GM12878 (cell line): Measurements from ENCODE around the gene DNAH9. TPM values are rescaled to one million over a fixed set of nuclear protein-coding genes. Genes with fewer than 3 reads are reported as not detected.

Source experiments
- ATAC-seq: fragments of 200-7000 bp; cut with Tn5 transposase; 3 replicates; pipeline ENCODE4 v1.9.1; 2020; ENCODE audit warnings: mild to moderate bottlenecking, moderate library complexity
- BruUV-seq: library from RNA; stranded (reverse); fragments of 400-500 nt; replicated peaks from 2 replicates; lab custom pipeline; 2021; lab: Mats Ljungman, UMichigan
- CTCF ChIA-PET: fragments of 300-600 bp; sonication (Branson Sonifier 250); formaldehyde crosslinking; extraction: SDS; loops from one replicate; lab custom pipeline; 2021; ENCODE audit warnings: inconsistent platforms; lab: Yijun Ruan, JAX
- POLR2A ChIA-PET: fragments of 350-600 bp; formaldehyde crosslinking; extraction: SDS; loops from one replicate; lab custom pipeline; 2021; ENCODE audit warnings: inconsistent platforms; lab: Charles Lee
- RAD21 ChIA-PET: fragments of 300-600 bp; sonication (Branson Sonifier 250); formaldehyde crosslinking; loops from one replicate; lab custom pipeline; 2023; ENCODE audit warnings: antibody characterized with exemption; ENCODE audit not compliant: unreplicated experiment; lab: Charles Lee
- SMC1A ChIA-PET: fragments of 300-600 bp; sonication (Branson Sonifier 250); formaldehyde crosslinking; loops from one replicate; lab custom pipeline; 2023; ENCODE audit not compliant: unreplicated experiment, uncharacterized antibody; lab: Charles Lee
- DNase-seq: peaks from one replicate; pipeline ENCODE4 v3.0.0-alpha.2; 2011; ENCODE audit warnings: low read depth, low spot score
- FAIRE-seq: peaks from 3 replicates; lab custom pipeline; 2011; peaks lifted over from hg19 to GRCh38; lab: Jason Lieb, UNC
- H2AFZ ChIP-seq: 2 replicates; pipeline ENCODE4 v1.6.0; 2011; ENCODE audit warnings: low read depth, low read length, control low read depth; ENCODE audit not compliant: control insufficient read depth
- H3K27ac ChIP-seq: 2 replicates; pipeline ENCODE4 v1.5.1; 2011; ENCODE audit warnings: control low read depth; ENCODE audit not compliant: control insufficient read depth, insufficient read depth
- H3K27me3 ChIP-seq, 2 experiments: replicated peaks in 1 of 2; 2 replicates each; pipeline versions ENCODE4 v1.6.0 to v1.6.1; 2011; ENCODE audit warnings: low read length in 1 of 2; ENCODE audit not compliant: control insufficient read depth in 2 of 2, insufficient read depth in 2 of 2
- H3K36me3 ChIP-seq, 2 experiments: 2 replicates each; pipeline ENCODE4 v1.5.1; 2011; ENCODE audit warnings: low read length in 1 of 2; ENCODE audit not compliant: control insufficient read depth in 2 of 2, insufficient read depth in 2 of 2
- H3K4me1 ChIP-seq: 2 replicates; pipeline ENCODE4 v1.6.1; 2011; ENCODE audit warnings: mild to moderate bottlenecking, low read length, moderate library complexity, mixed read lengths; ENCODE audit not compliant: control insufficient read depth, insufficient read depth
- H3K4me2 ChIP-seq: 2 replicates; pipeline ENCODE4 v1.6.0; 2011; ENCODE audit warnings: control low read depth; ENCODE audit not compliant: control insufficient read depth, insufficient read depth
- H3K4me3 ChIP-seq: fragments of 200-600 bp; sonication (generic); 2 replicates; pipeline ENCODE4 v1.5.1; 2016
- H3K79me2 ChIP-seq: 2 replicates; pipeline ENCODE4 v1.6.0; 2011; ENCODE audit warnings: low read length; ENCODE audit not compliant: control insufficient read depth, insufficient read depth
- H3K9ac ChIP-seq: 2 replicates; pipeline ENCODE4 v1.8.0; 2011; ENCODE audit warnings: low read length, control low read depth, mixed read lengths; ENCODE audit not compliant: control insufficient read depth, insufficient read depth
- H3K9me3 ChIP-seq: replicated peaks from 3 replicates; pipeline ENCODE4 v1.5.1; 2011; ENCODE audit warnings: mild to moderate bottlenecking, low read length; ENCODE audit not compliant: control insufficient read depth, insufficient read depth
- H4K20me1 ChIP-seq: 2 replicates; pipeline ENCODE4 v1.6.0; 2011; ENCODE audit not compliant: control insufficient read depth, insufficient read depth
- HDAC6 ChIP-seq: fragments of 200-600 bp; sonication (generic); IDR thresholded peaks from one replicate; pipeline ENCODE4 v1.8.0; 2017; ENCODE audit warnings: antibody characterized with exemption; ENCODE audit not compliant: unreplicated experiment
- IRF4 ChIP-seq: IDR thresholded peaks from 2 replicates; pipeline ENCODE4 v1.6.1; 2011; ENCODE audit warnings: low read depth, low read length
- LARP7 ChIP-seq: fragments of 450-650 bp; IDR thresholded peaks from 2 replicates; pipeline ENCODE4 v1.6.1; 2017; ENCODE audit warnings: mild to moderate bottlenecking
- MYB ChIP-seq: fragments of 150-350 bp; IDR thresholded peaks from 2 replicates; pipeline ENCODE4 v1.6.1; 2014; ENCODE audit warnings: mild to moderate bottlenecking, low read depth, low read length, borderline replicate concordance
- NFXL1 ChIP-seq: fragments of 450-650 bp; IDR thresholded peaks from 2 replicates; pipeline ENCODE4 v1.6.1; 2017; ENCODE audit warnings: antibody characterized with exemption, mild to moderate bottlenecking, borderline replicate concordance
- RUNX3 ChIP-seq: IDR thresholded peaks from 2 replicates; pipeline ENCODE4 v1.6.1; 2012; ENCODE audit warnings: low read length, inconsistent platforms
- SREBF1 ChIP-seq: IDR thresholded peaks from 2 replicates; pipeline ENCODE4 v1.6.1; 2012; ENCODE audit warnings: mild to moderate bottlenecking, low read length
- TBL1XR1 ChIP-seq: IDR thresholded peaks from 2 replicates; pipeline ENCODE4 v1.6.1; 2012; ENCODE audit warnings: low read depth, low read length, improper control_type of control experiment
- ZNF217 ChIP-seq: fragments of 450-650 bp; IDR thresholded peaks from 2 replicates; pipeline ENCODE4 v1.6.1; 2017; ENCODE audit warnings: antibody characterized with exemption, mild to moderate bottlenecking
- ZSCAN29 ChIP-seq: fragments of 450-650 bp; IDR thresholded peaks from 2 replicates; pipeline ENCODE4 v1.6.1; 2017; ENCODE audit warnings: mild to moderate bottlenecking, moderate library complexity
- WGBS: methylation state at CpG from one replicate; pipeline ENCODE4 v1.1.6; 2016; ENCODE audit warnings: low lambda C conversion rate; ENCODE audit not compliant: insufficient replicate concordance, insufficient coverage; ENCODE audit errors: missing lambda C conversion rate; 5-methylcytosine and 5-hydroxymethylcytosine counted together
- in situ Hi-C: fragments of 300-500 bp; cut with MboI; formaldehyde crosslinking; loops from 9 replicates; pipeline ENCODE4 v1.14.3; 2018; ENCODE audit warnings: mixed read lengths
- intact Hi-C: fragments of 100-400 bp; cut with micrococcal nuclease; formaldehyde crosslinking; loops from one replicate; pipeline ENCODE4 v1.14.2; 2022; ENCODE audit not compliant: unreplicated experiment
- polyA plus RNA-seq, 11 experiments: library from polyadenylated mRNA; depleted of rRNA in 4 of 11; unstranded in 6 of 11; stranded (reverse) in 5 of 11; fragments of >200 nt; fragmentation: Nextera tagmentation in 4 of 11; fragmentation: Illumina TruSeq in 1 of 11; extraction: Ambion mirVana in 4 of 11; extraction: Trizol in 1 of 11; gene quantifications; 1 replicate in 1 of 11; 2 replicates in 10 of 11; pipeline versions ENCODE4 v1.2.1 to v1.2.3, GENCODE V29; 2011 to 2016; ENCODE audit warnings: inconsistent platforms in 2 of 11, missing spikeins in 2 of 11, low read depth in 1 of 11
- total RNA-seq, 4 experiments: library from RNA; depleted of rRNA in 3 of 4; stranded (reverse); fragments of >200 nt in 3 of 4; fragmentation: Illumina TruSeq in 1 of 4; extraction: Trizol in 1 of 4; gene quantifications; 2 replicates each; pipeline versions ENCODE4 v1.2.1 to v1.2.3, GENCODE V29; 2013 to 2021
- TF ChIP-seq, protein P1 (sequence below): fragments of 450-650 bp; IDR thresholded peaks from 2 replicates; pipeline ENCODE4 v1.6.1; 2017; ENCODE audit warnings: low read depth, mild to moderate bottlenecking, moderate library complexity

The DNAH9 gene
- total and polyA plus RNA-seq, 10 of the 15 experiments (the other 5 are each of a cell fraction or from before 2014, with no cell fraction given): 0.10 to 0.40 (median 0.19) TPM; not detected in 7

DNA sequence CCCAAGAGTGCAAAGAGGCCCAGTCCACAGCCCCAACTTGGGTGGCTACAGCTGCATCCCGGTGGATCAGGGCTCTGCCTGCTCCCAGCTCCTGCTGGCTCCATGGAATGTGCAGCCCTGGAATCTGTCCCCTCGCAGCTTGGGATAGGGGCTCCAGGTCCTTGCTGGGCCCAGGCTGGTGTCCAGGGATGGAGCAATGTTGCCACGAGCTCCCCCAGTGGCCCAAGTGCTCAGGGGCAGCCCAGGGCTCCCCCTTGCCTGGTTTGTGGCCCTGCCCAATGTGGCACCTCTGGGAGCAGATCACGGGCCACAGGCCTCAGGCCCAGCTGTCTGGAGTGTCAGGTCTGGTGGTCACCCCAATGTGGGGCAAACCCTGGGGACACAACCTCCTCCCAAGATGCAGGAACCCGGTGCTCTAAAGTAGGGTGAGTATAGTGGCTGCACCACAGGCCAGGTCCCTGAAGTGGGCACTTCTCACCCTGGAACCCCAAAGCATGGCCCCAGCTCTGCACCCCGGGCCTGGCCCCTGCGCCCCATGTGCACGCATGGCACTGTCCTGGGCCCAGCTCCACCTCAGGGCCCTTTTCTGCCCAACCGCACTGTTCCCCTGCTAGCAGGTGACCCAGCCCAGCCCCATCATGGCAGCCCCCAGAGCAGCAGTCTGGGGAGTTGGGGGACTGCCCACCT, 14.8 kb upstream of the DNAH9 start:
- ChIA-PET CTCF (no interaction called here), RAD21 (no interaction called here), SMC1A (no interaction called here)
- H3K9me3 ChIP-seq: no peaks in the 10 kb centered on the region; the same call in 2 of the 3 replicates
- H3K27ac ChIP-seq: no peak overlapping the region
- FAIRE-seq: no peak
- H3K4me1 ChIP-seq: no peaks in the 10 kb centered on the region
- DNase-seq: no peak
- no peak overlapping the region for H2AFZ ChIP-seq
- no peaks in the 10 kb centered on the region for H3K27me3 ChIP-seq
- TF ChIP-seq SREBF1 (no peak), LARP7 (no peak), TBL1XR1 (no peak), IRF4 (no peak), NFXL1 (no peak), MYB (no peak), ZSCAN29 (no peak), HDAC6 (no peak), RUNX3 (no peak), ZNF217 (no peak)
- TF ChIP-seq, protein P1, sequence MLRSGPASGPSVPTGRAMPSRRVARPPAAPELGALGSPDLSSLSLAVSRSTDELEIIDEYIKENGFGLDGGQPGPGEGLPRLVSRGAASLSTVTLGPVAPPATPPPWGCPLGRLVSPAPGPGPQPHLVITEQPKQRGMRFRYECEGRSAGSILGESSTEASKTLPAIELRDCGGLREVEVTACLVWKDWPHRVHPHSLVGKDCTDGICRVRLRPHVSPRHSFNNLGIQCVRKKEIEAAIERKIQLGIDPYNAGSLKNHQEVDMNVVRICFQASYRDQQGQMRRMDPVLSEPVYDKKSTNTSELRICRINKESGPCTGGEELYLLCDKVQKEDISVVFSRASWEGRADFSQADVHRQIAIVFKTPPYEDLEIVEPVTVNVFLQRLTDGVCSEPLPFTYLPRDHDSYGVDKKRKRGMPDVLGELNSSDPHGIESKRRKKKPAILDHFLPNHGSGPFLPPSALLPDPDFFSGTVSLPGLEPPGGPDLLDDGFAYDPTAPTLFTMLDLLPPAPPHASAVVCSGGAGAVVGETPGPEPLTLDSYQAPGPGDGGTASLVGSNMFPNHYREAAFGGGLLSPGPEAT: no peak
- TF ChIP-seq, all 136 proteins: peak for 0
- no peak overlapping the region for H3K4me3 ChIP-seq
- POLR2A ChIA-PET: no interaction called here
- ATAC-seq: no peak
- no peak overlapping the region for H3K4me2 ChIP-seq
- H4K20me1 ChIP-seq: no peaks in the 10 kb centered on the region
- H3K36me3 ChIP-seq: no peaks in the 10 kb centered on the region
- no peak overlapping the region for H3K9ac ChIP-seq
- H3K79me2 ChIP-seq: no peaks in the 10 kb centered on the region
- intact Hi-C loops (no loop called here), in situ Hi-C loops (no loop called here)
- BruUV-seq: no TSS peak
- WGBS: 9% methylated on average over 9 of the region's 9 CpGs
